OCI-LY1 (cell line): Measurements from ENCODE around the gene DOCK1.

ENCODE experiments used
- H2AFZ ChIP-seq: fragments of 200-600 bp; sonication (generic), shearing (Covaris generic); 2 replicates; pipeline ENCODE4 v1.6.0; 2014; ENCODE audit warnings: antibody characterized with exemption, mild to moderate bottlenecking, low read length
- H3F3A ChIP-seq: fragments of 200-600 bp; sonication (generic), shearing (Covaris generic); 2 replicates; pipeline ENCODE4 v1.6.0; 2014; ENCODE audit warnings: mild to moderate bottlenecking, antibody characterized with exemption, low read length, moderate library complexity; ENCODE audit not compliant: insufficient read depth
- H3K27ac ChIP-seq: fragments of 200-600 bp; sonication (generic); 2 replicates; pipeline ENCODE4 v1.5.1; 2014; ENCODE audit warnings: low read length, mixed run types, mild to moderate bottlenecking, low read depth; ENCODE audit not compliant: poor library complexity, severe bottlenecking
- H3K27me3 ChIP-seq: fragments of 200-600 bp; sonication (generic); 2 replicates; pipeline ENCODE4 v1.6.0; 2014; ENCODE audit warnings: antibody characterized with exemption, mild to moderate bottlenecking, low read length, moderate library complexity; ENCODE audit not compliant: insufficient read depth
- H3K36me3 ChIP-seq: fragments of 200-600 bp; sonication (generic); 2 replicates; pipeline ENCODE4 v1.6.1; 2014; ENCODE audit warnings: mild to moderate bottlenecking, antibody characterized with exemption, low read length, moderate library complexity, mixed read lengths; ENCODE audit not compliant: insufficient read depth
- H3K4me1 ChIP-seq: fragments of 200-600 bp; sonication (generic); 2 replicates; pipeline ENCODE4 v1.5.1; 2014; ENCODE audit warnings: mild to moderate bottlenecking, low read length, moderate library complexity; ENCODE audit not compliant: insufficient read depth, severe bottlenecking
- H3K4me2 ChIP-seq: fragments of 200-600 bp; sonication (generic), shearing (Covaris generic); 2 replicates; pipeline ENCODE4 v1.6.1; 2014; ENCODE audit warnings: low read length
- H3K4me3 ChIP-seq: fragments of 200-600 bp; sonication (generic); 2 replicates; pipeline ENCODE4 v1.5.1; 2014; ENCODE audit warnings: low read length, low read depth, mild to moderate bottlenecking, mixed read lengths; ENCODE audit not compliant: poor library complexity, severe bottlenecking
- H3K79me2 ChIP-seq: fragments of 200-600 bp; shearing (Covaris generic); 2 replicates; pipeline ENCODE4 v1.6.1; 2016; ENCODE audit warnings: mixed run types, low read length, mixed read lengths; ENCODE audit not compliant: insufficient read depth
- H3K9ac ChIP-seq: fragments of 200-600 bp; sonication (generic), shearing (Covaris generic); 2 replicates; pipeline ENCODE4 v1.6.1; 2014; ENCODE audit warnings: mild to moderate bottlenecking, low read length, mixed read lengths
- H3K9me2 ChIP-seq: fragments of 200-600 bp; sonication (generic), shearing (Covaris generic); 2 replicates; pipeline ENCODE4 v1.6.1; 2014; ENCODE audit warnings: low read depth, mild to moderate bottlenecking, low read length, mixed read lengths
- H3K9me3 ChIP-seq: fragments of 200-600 bp; shearing (Covaris generic); 2 replicates; pipeline ENCODE4 v1.6.1; 2014; ENCODE audit warnings: low read length, mixed read lengths
- H4K20me1 ChIP-seq: fragments of 200-600 bp; sonication (generic), shearing (Covaris generic); 2 replicates; pipeline ENCODE4 v1.6.0; 2016; ENCODE audit warnings: mild to moderate bottlenecking, low read length; ENCODE audit not compliant: insufficient read depth
- CTCF ChIP-seq: fragments of 200-600 bp; sonication (generic), shearing (Covaris generic); IDR thresholded peaks from 2 replicates; pipeline ENCODE4 v1.5.1; 2017; ENCODE audit warnings: mild to moderate bottlenecking, antibody characterized with exemption, low read length, moderate library complexity, mixed read lengths
- EZH2 ChIP-seq: fragments of 200-600 bp; sonication (generic), shearing (Covaris generic); IDR thresholded peaks from 2 replicates; pipeline ENCODE4 v1.8.0; 2017; ENCODE audit warnings: borderline replicate concordance, mixed run types, mild to moderate bottlenecking, antibody characterized with exemption, low read length, moderate library complexity, mixed read lengths

DOCK1 gene

DNA sequence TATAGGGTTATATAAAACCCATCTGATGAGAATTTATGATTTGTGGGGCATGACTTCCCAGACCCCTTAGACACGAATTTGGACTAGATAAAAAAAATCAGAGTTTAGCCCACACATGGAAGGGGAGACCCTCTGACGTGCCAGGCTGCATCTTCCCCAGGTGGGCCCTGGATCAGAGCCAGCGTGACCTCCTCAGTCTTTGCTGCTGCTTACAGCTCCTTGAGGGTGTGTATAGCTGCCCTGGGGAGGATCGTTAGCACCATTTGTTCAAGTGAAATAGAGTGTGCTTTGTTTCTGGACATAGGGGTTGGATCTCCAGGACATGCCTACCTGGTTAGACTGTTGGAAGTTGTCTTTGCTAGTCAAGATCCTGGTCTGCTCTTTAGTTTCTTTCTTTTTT is 54.2 kb downstream of the DOCK1 start:
- H3K9me2 ChIP-seq, result no peaks in the 10 kb centered on the region
- H2AFZ ChIP-seq, result no peak overlapping the region
- no peak overlapping the region for H3K4me2 ChIP-seq
- no peak overlapping the region for H3K4me3 ChIP-seq
- H3K9me3 ChIP-seq, result no peaks in the 10 kb centered on the region
- H4K20me1 ChIP-seq, result no peaks in the 10 kb centered on the region
- H3K4me1 ChIP-seq, result no peaks in the 10 kb centered on the region
- TF ChIP-seq CTCF (no peak), EZH2 (no peak)
- H3F3A ChIP-seq, result no peaks in the 10 kb centered on the region
- no peak overlapping the region for H3K27ac ChIP-seq
- H3K9ac ChIP-seq, result no peak overlapping the region
- no peaks in the 10 kb centered on the region for H3K36me3 ChIP-seq
- no peaks in the 10 kb centered on the region for H3K27me3 ChIP-seq
- H3K79me2 ChIP-seq, result no peaks in the 10 kb centered on the region

DNA sequence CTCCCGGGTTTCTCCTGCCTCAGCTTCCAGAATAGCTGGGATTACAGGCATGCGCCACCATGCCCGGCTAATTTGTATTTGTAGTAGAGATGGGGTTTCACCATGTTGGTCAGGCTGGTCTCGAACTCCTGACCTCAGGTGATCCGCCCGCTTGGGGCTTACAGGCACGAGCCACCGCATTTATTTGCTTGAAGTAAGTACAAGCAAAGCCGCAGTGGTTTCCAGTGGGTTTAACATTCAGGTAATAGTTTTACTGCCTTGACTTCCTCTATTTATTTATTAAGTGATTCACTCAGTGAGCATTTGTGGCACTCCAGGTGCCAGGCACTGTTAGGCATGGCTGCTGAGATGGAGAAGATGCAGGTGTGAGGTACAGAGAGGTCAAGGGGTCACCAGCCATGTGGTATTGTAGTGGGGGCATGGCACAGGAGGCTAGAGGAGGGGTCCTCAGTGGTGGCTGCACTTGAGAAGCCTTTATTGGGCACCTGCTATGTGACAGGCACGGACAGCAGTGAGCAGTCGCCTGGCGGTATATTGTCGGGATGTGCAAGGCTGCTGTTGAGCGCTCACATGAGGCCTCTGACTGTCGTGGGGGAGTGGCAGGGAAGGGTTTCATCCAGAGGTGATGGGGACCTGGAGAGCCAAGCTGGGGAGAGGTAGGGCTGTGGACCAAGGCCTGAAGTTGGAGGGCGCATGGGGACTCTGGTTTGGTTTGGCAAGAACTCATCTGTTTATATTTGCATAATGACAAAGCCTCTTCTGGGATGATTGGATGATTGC is 54.9 kb downstream of the DOCK1 start:
- no peaks in the 10 kb centered on the region for H3K9me3 ChIP-seq
- H3K27ac ChIP-seq, result no peak overlapping the region
- H3K4me1 ChIP-seq, result no peaks in the 10 kb centered on the region
- no peak overlapping the region for H3K9ac ChIP-seq
- H3K4me2 ChIP-seq, result no peak overlapping the region
- H3F3A ChIP-seq, result no peaks in the 10 kb centered on the region
- no peaks in the 10 kb centered on the region for H3K79me2 ChIP-seq
- no peak for TF ChIP-seq EZH2
- no peak for TF ChIP-seq CTCF
- no peak overlapping the region for H3K4me3 ChIP-seq
- no peak overlapping the region for H2AFZ ChIP-seq
- no peaks in the 10 kb centered on the region for H3K36me3 ChIP-seq
- H3K9me2 ChIP-seq, result no peaks in the 10 kb centered on the region
- no peaks in the 10 kb centered on the region for H4K20me1 ChIP-seq
- no peaks in the 10 kb centered on the region for H3K27me3 ChIP-seq

DNA sequence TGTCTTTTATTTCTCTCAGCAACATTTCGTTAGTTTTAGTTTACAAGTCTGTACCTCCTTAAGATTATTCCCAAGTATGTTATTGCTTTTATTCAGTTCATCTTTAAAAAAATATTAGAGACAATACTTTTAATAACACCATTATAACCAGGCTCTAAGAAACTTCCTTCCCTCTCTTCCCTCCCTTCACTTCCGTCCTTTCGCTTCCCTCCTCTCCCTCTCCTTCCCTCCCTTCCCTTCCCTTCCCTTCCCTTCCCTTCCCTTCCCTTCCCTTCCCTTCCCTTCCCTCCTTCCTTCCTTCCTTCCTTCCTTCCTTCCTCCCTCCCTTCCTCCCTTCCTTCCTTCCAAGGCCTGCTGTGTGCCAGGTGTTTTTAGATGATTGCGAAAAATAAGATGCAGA is 58.1 kb downstream of the DOCK1 start:
- TF ChIP-seq CTCF (no peak), EZH2 (no peak)
- Histone ChIP-seq H3K9me3 (no peaks in the 10 kb centered on the region), H2AFZ (no peak overlapping the region), H3F3A (no peaks in the 10 kb centered on the region), H3K4me1 (no peaks in the 10 kb centered on the region), H3K79me2 (no peaks in the 10 kb centered on the region), H3K4me3 (no peak overlapping the region), H3K9ac (no peak overlapping the region), H3K36me3 (no peaks in the 10 kb centered on the region), H3K4me2 (no peak overlapping the region), H3K27me3 (no peaks in the 10 kb centered on the region), H3K27ac (no peak overlapping the region), H3K9me2 (no peaks in the 10 kb centered on the region), H4K20me1 (no peaks in the 10 kb centered on the region)
